Activated gamma-delta T cell (primary cell): ENCODE measurements around the gene PTPRN2.

Source experiments
- DNase-seq: peaks from one replicate; lab custom pipeline; 2025; lab: John Stamatoyannopoulos, UW

The PTPRN2 gene

GRCh38 chr7:158252837-158253669 lies 334.6 kb downstream of the PTPRN2 start:
- no peak for DNase-seq

- DNase-seq: no peak
These were observed 335.4 kb downstream of the PTPRN2 start for GRCh38 chr7:158252081-158252836.

- no peak for DNase-seq
These were observed 336.3 kb downstream of the PTPRN2 start for GRCh38 chr7:158251061-158251965.

- no peak for DNase-seq
These were observed 337.9 kb downstream of the PTPRN2 start for GRCh38 chr7:158249692-158250091.

GRCh38 chr7:158248816-158249215 lies 338.8 kb downstream of the PTPRN2 start:
- no peak for DNase-seq

- no peak for DNase-seq
These were observed 339.7 kb downstream of the PTPRN2 start for GRCh38 chr7:158247758-158248487.

GRCh38 chr7:158246960-158247673 lies 340.5 kb downstream of the PTPRN2 start:
- DNase-seq: no peak

- no peak for DNase-seq
These were observed 341.2 kb downstream of the PTPRN2 start for GRCh38 chr7:158246272-158246959.

GRCh38 chr7:158245724-158246041 lies 341.9 kb downstream of the PTPRN2 start:
- DNase-seq: no peak

GRCh38 chr7:158244873-158245723 lies 342.5 kb downstream of the PTPRN2 start:
- no peak for DNase-seq

- no peak for DNase-seq
These were observed 343.2 kb downstream of the PTPRN2 start for GRCh38 chr7:158244430-158244829.

- DNase-seq: no peak
These were observed 345.7 kb downstream of the PTPRN2 start for GRCh38 chr7:158241919-158242318.

GRCh38 chr7:158240801-158241200 lies 346.8 kb downstream of the PTPRN2 start:
- no peak for DNase-seq

- no peak for DNase-seq
These were observed 348.2 kb downstream of the PTPRN2 start for GRCh38 chr7:158239290-158239981.

GRCh38 chr7:158238616-158239289 lies 348.9 kb downstream of the PTPRN2 start:
- DNase-seq: no peak

- DNase-seq: no peak
These were observed 349.8 kb downstream of the PTPRN2 start for GRCh38 chr7:158237672-158238335.

GRCh38 chr7:158236400-158236799 lies 351.2 kb downstream of the PTPRN2 start:
- DNase-seq: no peak

GRCh38 chr7:158235862-158236261 lies 351.8 kb downstream of the PTPRN2 start:
- DNase-seq: no peak
